Activated CD4-positive, CD25-positive, alpha-beta regulatory T cell treated with anti-CD3 and anti-CD28 coated beads, Interleukin-2, amount 50 U/mL, for 72 hours (primary cell): ENCODE results near the gene NIPAL3.
"Not testable (repeated sequence)": the region's sequence is repeated elsewhere in the genome, so short reads cannot be mapped to it uniquely, and the experiment has no call there.

Source experiments
- DNase-seq: peaks from one replicate; pipeline ENCODE4 v3.0.0; 2021

NIPAL3 gene

GRCh38 chr1:24425922-24426321 lies 10.3 kb downstream of the NIPAL3 start:
- no peak for DNase-seq

DNA sequence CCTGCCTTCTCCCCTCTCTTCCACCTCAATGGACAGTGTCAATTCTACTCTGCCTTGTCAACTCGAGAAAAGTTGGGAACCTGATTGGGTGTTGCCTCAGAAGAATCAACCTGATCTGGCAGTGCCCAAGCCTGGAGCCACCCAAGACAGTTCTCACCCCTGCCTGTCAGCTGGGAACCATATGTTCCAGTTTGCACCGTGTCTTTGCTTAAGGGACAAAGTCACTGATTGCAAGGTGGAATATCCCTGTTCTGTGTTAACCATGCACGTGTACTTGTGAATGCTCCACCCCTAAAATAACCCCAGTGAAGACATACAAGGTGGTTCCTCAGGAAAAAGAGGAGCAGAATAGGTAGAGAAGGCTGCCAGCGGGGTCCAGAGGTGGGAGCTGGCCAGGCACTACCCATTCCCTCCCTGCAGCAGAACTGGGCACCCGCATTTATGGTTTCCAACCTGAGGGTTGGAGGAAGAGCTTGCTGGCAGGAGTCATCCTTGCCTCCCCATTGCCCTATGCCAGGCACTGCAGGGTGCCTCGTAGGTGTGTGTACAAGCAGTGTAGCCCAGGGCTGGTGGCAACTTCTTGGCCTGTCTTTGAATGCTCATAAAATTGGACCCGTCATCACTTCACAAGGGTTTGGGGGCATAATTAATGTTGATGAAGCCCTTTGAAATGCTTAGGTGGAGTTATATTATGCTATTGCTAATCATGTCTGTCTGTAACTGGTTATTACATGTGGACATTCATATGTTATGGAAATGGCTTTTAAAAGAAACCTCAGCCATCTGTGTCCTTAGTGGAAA lies 11.3 kb downstream of the NIPAL3 start:
- DNase-seq: no peak

GRCh38 chr1:24427545-24427862 lies 11.9 kb downstream of the NIPAL3 start:
- DNase-seq: no peak

DNA sequence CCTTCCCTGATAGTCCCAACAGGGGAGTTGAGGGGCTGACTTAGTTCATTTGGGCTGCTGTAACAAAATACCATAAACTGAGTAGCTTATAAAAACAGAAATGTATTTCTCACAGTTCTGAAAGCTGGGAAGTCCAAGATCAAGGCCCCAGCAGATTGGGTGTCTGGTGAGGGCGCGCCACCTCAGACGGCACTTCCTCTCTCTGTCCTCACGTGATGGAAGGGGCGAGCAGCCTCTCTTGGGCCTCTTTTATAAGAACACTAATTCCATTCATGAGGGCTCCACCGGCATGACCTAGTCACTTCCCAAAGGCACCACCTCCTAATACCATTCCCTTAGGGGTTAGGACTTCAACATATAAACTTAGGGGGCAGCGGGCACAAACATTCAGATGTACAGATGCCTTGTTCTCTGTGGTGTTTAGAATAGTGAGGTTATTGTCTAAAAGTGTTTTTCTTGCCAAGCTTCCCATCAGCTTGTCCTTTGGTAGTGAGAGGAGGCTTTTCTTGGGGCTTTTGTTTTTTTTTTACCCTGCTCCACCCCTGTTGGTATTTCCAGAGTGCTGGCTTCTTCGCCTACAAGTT lies 20.3 kb downstream of the NIPAL3 start:
- no peak for DNase-seq

DNA sequence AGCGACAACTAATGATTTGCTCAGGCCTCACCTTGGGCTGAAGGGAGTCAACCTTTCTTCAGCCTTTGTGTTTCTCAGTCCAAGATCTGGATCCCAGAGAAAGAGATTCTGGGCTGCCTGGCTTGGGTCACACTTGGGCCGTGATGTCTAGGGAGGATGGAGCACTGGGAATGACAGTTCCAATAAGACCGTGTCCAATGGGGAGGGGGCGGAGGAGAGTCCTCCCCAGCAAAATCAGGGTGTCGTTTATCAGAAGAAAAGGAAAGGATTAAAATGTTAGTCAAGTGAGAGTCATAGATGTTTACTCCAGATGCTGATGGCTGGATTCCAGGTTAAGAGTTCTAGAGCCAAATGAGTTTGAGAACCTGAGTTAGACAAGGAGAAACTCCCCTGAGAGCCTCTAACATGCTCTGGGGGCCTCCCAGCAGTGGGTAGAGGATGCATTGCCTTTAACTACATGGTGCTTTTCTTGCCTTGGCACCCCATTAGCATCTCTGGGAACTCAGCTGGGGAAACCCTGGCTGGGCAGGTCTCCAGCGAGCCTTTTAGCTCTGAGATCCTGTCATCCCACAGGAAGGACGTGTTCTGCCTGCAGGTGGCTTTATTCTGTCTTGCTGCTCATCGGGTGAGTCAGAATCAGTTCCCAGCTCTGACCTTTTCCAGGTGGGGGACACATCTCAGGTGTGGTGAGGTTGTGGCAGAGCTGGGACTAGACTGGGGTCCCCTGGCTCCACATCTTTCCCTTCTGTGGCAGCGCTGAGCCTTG lies 22.2 kb downstream of the NIPAL3 start:
- no peak for DNase-seq

GRCh38 chr1:24438423-24438901 lies 22.9 kb downstream of the NIPAL3 start:
- DNase-seq: no peak

GRCh38 chr1:24440436-24440835 lies 24.8 kb downstream of the NIPAL3 start:
- no peak for DNase-seq

DNA sequence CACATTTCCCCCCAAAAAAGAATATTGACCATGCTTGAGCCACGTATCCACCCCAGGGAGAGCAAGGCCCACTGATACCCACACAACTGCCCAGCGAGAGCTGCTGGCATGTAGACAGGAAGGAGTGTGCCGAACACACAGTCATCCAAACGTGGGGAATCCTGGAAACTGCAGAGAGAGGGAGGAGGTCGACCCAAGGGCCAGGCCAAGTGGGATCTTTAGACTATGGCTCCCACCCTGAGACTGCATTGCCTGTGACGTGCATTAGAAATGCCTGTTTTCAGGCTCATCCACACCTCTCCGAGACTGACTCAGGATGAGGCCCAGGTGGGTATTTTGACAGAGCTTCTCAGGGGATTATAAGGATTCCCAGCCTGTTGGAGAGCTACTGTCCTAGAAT lies 25.9 kb downstream of the NIPAL3 start:
- no peak for DNase-seq

- no peak for DNase-seq
Observed at GRCh38 chr1:24441996-24442668, 26.5 kb downstream of the NIPAL3 start.

GRCh38 chr1:24442764-24443163 lies 27.2 kb downstream of the NIPAL3 start:
- no peak for DNase-seq

GRCh38 chr1:24443241-24443656 lies 27.6 kb downstream of the NIPAL3 start:
- DNase-seq: no peak

DNA sequence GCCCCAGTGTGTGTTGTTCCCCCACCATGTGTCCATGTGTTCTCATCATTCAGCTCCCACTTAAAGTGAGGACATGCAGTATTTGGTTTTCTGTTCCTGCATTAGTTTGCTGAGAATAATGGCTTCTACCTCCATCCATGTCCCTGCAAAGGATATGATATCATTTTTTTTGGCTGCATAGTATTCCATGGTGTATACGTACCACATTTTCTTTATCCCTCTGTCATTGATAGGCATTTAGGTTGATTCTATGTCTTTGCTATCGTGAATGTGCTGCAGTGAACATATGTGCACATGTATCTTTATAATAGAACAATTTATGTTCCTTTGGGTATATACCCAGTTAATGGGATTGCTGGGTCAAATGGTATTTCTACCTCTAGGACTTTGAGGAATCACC lies 30.8 kb downstream of the NIPAL3 start:
- not testable (repeated sequence) for DNase-seq

GRCh38 chr1:24450316-24450715 lies 34.7 kb downstream of the NIPAL3 start:
- no peak for DNase-seq

DNA sequence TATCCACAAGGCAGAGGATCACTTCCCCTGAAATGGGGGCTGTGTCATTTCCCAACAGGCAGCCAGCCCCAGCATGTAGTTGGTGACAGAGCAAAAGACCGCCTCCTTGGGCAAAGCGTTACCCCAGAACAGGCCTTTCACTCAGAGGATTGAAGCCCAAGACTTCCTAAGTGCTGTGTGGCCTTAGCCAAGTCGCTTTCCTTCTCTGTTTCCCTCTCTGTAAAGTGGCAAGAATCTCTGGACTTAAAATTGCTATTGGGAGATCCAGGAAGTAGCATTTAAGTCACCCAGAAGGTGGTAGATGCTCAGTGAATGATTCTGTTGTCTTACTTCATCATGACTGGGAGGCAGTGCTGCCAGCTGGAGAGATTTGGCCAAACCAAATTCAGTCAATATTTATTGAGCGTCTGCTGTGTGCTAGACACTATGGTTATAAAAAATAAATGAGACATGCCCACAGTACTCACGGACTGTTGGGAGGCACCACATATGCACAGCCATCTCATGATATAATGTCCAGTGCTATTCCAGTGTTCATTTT lies 35.3 kb downstream of the NIPAL3 start:
- no peak for DNase-seq

DNA sequence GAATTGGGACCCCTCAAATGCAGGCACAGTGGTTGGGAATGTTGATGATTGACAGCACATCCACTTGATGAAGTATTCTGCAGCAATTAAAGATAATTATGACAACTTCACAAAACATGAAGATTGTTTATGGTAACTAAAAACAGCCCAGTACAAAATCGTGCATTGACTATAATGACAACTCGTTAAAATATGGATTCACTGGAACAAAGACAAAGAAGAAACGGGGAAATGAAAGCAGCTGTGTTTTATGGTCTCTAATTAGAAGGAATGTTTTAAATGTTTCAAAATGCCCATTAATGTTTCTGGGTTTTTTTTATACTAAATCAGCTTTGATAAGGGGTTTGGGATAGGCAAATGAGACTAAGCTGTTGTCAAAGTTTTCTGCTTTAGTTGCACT lies 36.1 kb downstream of the NIPAL3 start:
- no peak for DNase-seq

GRCh38 chr1:24452922-24453485 lies 37.4 kb downstream of the NIPAL3 start:
- no peak for DNase-seq

GRCh38 chr1:24454673-24455072 lies 39.1 kb downstream of the NIPAL3 start:
- DNase-seq: no peak

GRCh38 chr1:24455272-24455671 lies 39.7 kb downstream of the NIPAL3 start:
- no peak for DNase-seq

DNA sequence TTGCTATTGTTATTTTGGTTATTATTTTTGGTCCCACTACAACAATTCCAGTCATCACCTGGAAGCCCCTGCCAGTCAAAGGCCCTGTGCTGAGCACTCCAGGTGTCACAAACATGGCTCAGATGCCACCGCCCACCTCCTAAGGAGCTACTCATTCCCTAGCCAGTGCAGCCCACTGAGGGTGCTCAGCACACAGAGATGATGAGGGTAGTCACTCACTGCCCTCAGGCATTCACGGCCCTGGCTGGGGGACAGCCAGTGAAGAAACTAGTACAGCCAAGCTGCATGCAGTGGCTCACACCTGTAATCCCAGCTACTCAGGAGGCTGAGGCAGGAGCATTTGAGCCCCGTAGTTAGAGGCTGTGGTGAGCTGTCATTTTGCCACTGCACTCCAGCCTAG lies 42.3 kb downstream of the NIPAL3 start:
- no peak for DNase-seq

DNA sequence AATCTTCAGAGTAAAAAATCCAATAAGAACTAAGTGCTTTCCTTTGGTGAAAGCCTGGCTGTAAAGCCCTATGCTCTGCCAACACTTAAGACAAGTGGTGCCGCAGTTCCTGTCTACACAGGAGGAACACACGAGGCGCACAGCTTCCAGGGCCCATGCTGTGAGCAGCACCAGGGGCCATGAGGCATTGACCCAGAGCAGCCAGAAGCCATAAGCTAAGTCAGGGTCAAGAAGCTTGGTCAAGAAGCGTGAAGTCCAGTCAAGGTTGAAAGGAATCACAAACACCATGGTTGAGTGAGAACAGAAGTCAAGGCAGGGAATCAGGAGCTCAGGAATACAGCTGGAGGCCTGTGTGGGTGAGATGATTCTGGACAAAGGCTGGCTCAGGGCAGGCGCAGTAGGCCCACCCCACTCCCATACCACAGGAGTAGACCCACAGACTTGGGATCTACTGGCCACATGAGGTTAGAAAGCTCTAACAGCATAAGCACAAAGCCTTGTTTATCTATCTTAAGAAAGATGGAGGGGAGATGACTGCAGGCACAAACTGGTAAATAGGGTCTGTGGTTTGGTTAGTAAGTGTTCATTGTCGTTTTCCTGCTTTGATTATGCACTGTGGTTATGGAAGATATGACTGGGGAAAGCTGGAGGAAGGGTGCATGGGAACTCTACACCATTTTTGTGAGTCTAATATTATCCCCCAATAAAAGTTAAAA lies 44.1 kb downstream of the NIPAL3 start:
- DNase-seq: no peak

GRCh38 chr1:24462128-24462527 lies 46.5 kb downstream of the NIPAL3 start:
- DNase-seq: not testable (repeated sequence)
